Dedifferentiated amniotic fluid mesenchymal stem cell (primary cell): ENCODE results near the gene GLOD5.

Experiments used
- DNase-seq: peaks from one replicate; pipeline ENCODE4 v3.0.0-alpha.2; 2016; ENCODE audit errors: extremely low spot score

The GLOD5 gene

GRCh38 chrX:48761674-48762471 is at the start of gene GLOD5:
GLOD5 (plus strand) TSS chrX:48761747; CDS start chrX:48761791, 44 bp downstream.
- DNase-seq, result no peak

- DNase-seq, result no peak
Measured at GRCh38 chrX:48711929-48712505, 49.5 kb upstream of the GLOD5 start.

- DNase-seq, result no peak
Measured at GRCh38 chrX:48713847-48714246, 47.7 kb upstream of the GLOD5 start.

GRCh38 chrX:48714573-48714972 is 47.0 kb upstream of the GLOD5 start:
- DNase-seq, result no peak

- DNase-seq, result no peak
Measured at GRCh38 chrX:48715072-48715471, 46.5 kb upstream of the GLOD5 start.

GRCh38 chrX:48715876-48716502 is 45.6 kb upstream of the GLOD5 start:
- no peak for DNase-seq

- DNase-seq, result no peak
Measured at GRCh38 chrX:48719958-48720357, 41.6 kb upstream of the GLOD5 start.

- no peak for DNase-seq
Measured at GRCh38 chrX:48720577-48721250, 40.8 kb upstream of the GLOD5 start.

GRCh38 chrX:48721916-48722315 is 39.6 kb upstream of the GLOD5 start:
- no peak for DNase-seq

GRCh38 chrX:48726596-48726995 is 35.0 kb upstream of the GLOD5 start:
- DNase-seq, result no peak

- DNase-seq, result no peak
Measured at GRCh38 chrX:48728653-48729052, 32.9 kb upstream of the GLOD5 start.

- no peak for DNase-seq
Measured at GRCh38 chrX:48736303-48736702, 25.2 kb upstream of the GLOD5 start.

- DNase-seq, result no peak
Measured at GRCh38 chrX:48736878-48737212, 24.7 kb upstream of the GLOD5 start.

- peak; percentile 96 for DNase-seq
Measured at GRCh38 chrX:48737213-48737938, 24.2 kb upstream of the GLOD5 start.

GRCh38 chrX:48737940-48738339 is 23.6 kb upstream of the GLOD5 start:
- no peak for DNase-seq

- no peak for DNase-seq
Measured at GRCh38 chrX:48741834-48742233, 19.7 kb upstream of the GLOD5 start.

- no peak for DNase-seq
Measured at GRCh38 chrX:48745222-48745621, 16.3 kb upstream of the GLOD5 start.

GRCh38 chrX:48747415-48748016 is 14.0 kb upstream of the GLOD5 start:
- no peak for DNase-seq

GRCh38 chrX:48749182-48749581 is 12.4 kb upstream of the GLOD5 start:
- no peak for DNase-seq

GRCh38 chrX:48751343-48751742 is 10.2 kb upstream of the GLOD5 start:
- no peak for DNase-seq

GRCh38 chrX:48752498-48752897 is 9.0 kb upstream of the GLOD5 start:
- DNase-seq, result no peak
